SK-N-DZ (cell line): Measurements from ENCODE around the gene FBN2.
"Not testable (repeated sequence)": the region's sequence is repeated elsewhere in the genome, so short reads cannot be mapped to it uniquely, and the experiment has no call there.

Source experiments
- DNase-seq: peaks from one replicate; pipeline ENCODE4 v3.0.0-alpha.2; 2015; ENCODE audit warnings: low spot score

FBN2 gene

GRCh38 chr5:128362370-128362769 lies 175.7 kb downstream of the FBN2 start:
- no peak for DNase-seq

DNA sequence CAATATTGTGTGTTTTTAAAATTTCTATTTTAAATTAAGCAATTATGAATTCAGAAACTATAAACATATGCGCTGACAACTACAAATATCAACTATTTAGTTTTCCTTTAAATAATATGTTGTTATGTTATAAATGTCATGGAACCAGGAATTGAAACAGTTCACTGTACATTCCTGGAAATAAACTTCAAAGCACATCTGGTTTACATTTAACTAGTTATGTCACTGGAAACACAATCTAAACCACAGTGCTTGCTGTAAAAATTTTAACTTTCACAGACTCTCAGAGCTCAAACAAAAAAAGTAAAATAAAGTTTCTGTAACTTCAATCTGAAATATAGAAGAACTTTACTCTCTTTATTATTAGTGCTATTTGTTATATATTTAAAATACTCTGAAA lies 179.2 kb downstream of the FBN2 start:
- DNase-seq, result no peak

DNA sequence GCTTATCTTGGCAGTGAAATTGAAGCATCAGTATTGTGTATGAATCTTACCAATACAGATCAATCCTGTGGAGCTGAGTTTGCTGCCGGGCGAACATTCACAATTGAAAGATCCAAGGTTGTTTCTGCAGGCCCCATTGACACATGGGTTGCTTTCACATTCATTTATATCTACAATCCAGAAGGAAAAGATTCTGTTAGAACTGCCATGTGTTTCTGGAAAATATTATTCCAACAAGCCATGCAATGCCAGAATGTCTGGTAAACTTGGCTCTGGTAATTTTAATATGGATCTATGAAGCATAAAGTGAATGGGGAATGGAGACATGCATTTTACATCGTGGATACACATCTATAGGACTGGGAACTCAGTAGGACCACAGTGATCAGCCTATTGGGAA lies 180.8 kb downstream of the FBN2 start:
- DNase-seq, result no peak

- no peak for DNase-seq
These were observed 182.1 kb downstream of the FBN2 start for GRCh38 chr5:128355961-128356360.

GRCh38 chr5:128353441-128354107 lies 184.5 kb downstream of the FBN2 start:
- DNase-seq, result no peak

DNA sequence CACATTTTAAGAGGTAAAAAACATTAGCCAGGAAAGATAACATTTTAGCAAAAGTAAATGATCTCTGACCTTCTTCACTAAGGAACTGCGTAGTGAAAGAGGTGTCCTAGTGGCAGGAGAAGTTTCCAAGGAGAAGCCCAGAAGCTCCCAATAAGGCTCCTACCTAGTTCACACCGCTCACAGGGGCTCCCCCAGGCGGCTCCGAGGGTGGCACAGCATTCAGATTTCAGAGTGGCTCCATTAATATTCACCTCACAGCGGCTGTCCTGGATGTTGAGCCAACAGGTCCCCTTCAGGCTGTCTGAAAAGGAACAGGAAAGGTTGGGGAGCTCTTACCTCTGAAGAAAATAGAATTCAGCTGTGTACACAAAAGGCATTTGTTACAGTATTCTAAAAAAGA lies 187.3 kb downstream of the FBN2 start:
- no peak for DNase-seq

- DNase-seq, result no peak
These were observed 188.8 kb downstream of the FBN2 start for GRCh38 chr5:128349044-128349858.

- DNase-seq, result no peak
These were observed 192.0 kb downstream of the FBN2 start for GRCh38 chr5:128346038-128346437.

DNA sequence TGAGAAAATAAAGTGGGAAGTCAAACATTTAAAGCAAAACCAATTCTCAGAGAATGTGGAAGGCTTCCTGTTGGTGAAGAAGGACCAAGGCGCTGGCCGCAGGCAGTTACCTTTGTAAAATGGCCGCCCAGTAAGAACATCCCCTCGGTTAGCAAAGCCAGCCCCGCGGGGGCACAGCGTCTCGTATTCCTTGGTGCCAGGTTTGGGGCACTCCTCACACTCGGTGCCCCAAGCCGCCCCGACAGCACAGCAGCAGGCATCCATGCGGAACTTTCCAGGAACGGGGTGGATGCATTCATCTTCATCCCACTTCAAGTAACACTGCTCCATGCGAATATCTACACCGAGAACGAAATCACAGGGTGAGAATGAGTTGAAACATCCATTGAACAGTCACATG lies 192.8 kb downstream of the FBN2 start:
- DNase-seq, result no peak

- no peak for DNase-seq
These were observed 194.9 kb downstream of the FBN2 start for GRCh38 chr5:128343168-128343567.

GRCh38 chr5:128341056-128341455 lies 197.0 kb downstream of the FBN2 start:
- no peak for DNase-seq

DNA sequence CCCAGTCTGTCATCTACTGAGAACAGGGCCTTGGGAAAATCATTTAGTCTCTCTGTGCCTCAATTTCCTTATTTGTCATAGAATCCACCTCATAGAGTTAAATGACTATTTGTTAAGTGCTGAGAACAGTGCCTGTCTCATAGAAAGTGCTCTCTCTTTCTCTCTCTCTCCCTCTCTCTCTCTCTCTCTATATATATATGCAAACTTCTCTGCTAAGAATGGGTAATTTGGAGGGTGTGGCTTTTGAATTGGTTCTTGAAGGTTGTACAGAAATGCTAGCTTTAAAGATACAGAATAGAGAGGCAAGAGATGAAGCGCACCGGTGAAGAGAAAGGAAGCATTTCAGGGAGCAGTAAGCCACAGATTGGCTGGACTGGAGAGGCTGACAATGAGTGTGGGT lies 197.4 kb downstream of the FBN2 start:
- no peak for DNase-seq

- DNase-seq, result no peak
These were observed 198.5 kb downstream of the FBN2 start for GRCh38 chr5:128339585-128339984.

GRCh38 chr5:128338649-128339048 lies 199.4 kb downstream of the FBN2 start:
- no peak for DNase-seq

- no peak for DNase-seq
These were observed 202.7 kb downstream of the FBN2 start for GRCh38 chr5:128335339-128335738.

GRCh38 chr5:128334010-128334716 lies 203.9 kb downstream of the FBN2 start:
- DNase-seq, result no peak

- DNase-seq, result no peak
These were observed 206.8 kb downstream of the FBN2 start for GRCh38 chr5:128331261-128331660.

- no peak for DNase-seq
These were observed 208.6 kb downstream of the FBN2 start for GRCh38 chr5:128329386-128329939.

GRCh38 chr5:128328446-128328845 lies 209.6 kb downstream of the FBN2 start:
- DNase-seq, result no peak

GRCh38 chr5:128328007-128328406 lies 210.0 kb downstream of the FBN2 start:
- no peak for DNase-seq

GRCh38 chr5:128321418-128321817 lies 216.6 kb downstream of the FBN2 start:
- DNase-seq, result not testable (repeated sequence)

GRCh38 chr5:128318691-128319090 lies 219.4 kb downstream of the FBN2 start:
- no peak for DNase-seq
